Adrenal gland (tissue), 5 donors: ENCODE data around the gene PRPS2.

Source experiments
- POLR2A ChIP-seq, 2 donors: fragments of 450-650 bp; IDR thresholded peaks; one replicate each; pipeline ENCODE4 v1.6.1; 2017; ENCODE audit warnings: antibody characterized with exemption in 2 of 2, mild to moderate bottlenecking in 2 of 2, moderate library complexity in 1 of 2
- TF ChIP-seq, protein P1 (sequence below), 6 experiments: fragments of 450-650 bp in 4 of 6; fragments of 200-600 bp in 2 of 6; sonication (generic) in 1 of 6; IDR thresholded peaks; 1 replicate in 5 of 6; 2 replicates in 1 of 6; pipeline versions ENCODE4 v1.5.1 to v1.8.0; 2016 to 2021; ENCODE audit warnings: antibody characterized with exemption in 6 of 6, mild to moderate bottlenecking in 2 of 6, moderate library complexity in 1 of 6
- donor health status: DM: no; HTN: no; CAD: no.

DNA sequence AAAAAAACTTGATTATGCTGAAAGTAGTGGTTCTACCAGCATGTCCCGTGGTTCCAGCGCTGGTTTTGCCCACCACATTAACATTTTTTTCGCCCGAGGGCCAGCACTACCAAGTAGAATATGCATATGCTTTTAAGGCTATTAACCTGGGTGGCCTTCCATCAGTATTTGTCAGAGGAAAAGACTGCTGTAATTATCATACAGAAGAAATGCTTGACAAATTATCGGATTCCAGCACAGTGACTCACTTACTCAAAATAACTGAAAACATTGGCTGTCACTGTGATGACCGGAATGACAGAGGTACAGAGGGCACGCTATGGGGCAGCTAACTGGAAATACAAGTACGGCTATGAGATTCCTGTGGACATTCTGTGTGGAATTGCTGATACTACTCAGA lies 34.6 kb downstream of the PRPS2 start:
- TF ChIP-seq POLR2A (IDR thresholded peaks at IDR 0.05), result no peak
- TF ChIP-seq, protein P1, sequence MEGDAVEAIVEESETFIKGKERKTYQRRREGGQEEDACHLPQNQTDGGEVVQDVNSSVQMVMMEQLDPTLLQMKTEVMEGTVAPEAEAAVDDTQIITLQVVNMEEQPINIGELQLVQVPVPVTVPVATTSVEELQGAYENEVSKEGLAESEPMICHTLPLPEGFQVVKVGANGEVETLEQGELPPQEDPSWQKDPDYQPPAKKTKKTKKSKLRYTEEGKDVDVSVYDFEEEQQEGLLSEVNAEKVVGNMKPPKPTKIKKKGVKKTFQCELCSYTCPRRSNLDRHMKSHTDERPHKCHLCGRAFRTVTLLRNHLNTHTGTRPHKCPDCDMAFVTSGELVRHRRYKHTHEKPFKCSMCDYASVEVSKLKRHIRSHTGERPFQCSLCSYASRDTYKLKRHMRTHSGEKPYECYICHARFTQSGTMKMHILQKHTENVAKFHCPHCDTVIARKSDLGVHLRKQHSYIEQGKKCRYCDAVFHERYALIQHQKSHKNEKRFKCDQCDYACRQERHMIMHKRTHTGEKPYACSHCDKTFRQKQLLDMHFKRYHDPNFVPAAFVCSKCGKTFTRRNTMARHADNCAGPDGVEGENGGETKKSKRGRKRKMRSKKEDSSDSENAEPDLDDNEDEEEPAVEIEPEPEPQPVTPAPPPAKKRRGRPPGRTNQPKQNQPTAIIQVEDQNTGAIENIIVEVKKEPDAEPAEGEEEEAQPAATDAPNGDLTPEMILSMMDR (IDR thresholded peaks at IDR 0.05), result no peak
